OCI-LY7 (cell line): ENCODE data around the gene CASK. TPM values are rescaled to one million over a fixed set of nuclear protein-coding genes. Genes with fewer than 3 reads are reported as not detected.
A peak's percentile ranks its signal among the peaks of the same experiment; 100 is the strongest.

Experiments used
- BruUV-seq: library from RNA; stranded (reverse); fragments of 400-500 nt; replicated peaks from 2 replicates; lab custom pipeline; 2021; lab: Mats Ljungman, UMichigan
- CTCF ChIA-PET: fragments of 300-600 bp; sonication (Branson Sonifier 250); formaldehyde crosslinking; loops from one replicate; lab custom pipeline; 2022; ENCODE audit warnings: antibody characterized with exemption; ENCODE audit not compliant: unreplicated experiment; lab: Charles Lee
- POLR2A ChIA-PET: fragments of 300-600 bp; sonication (Branson Sonifier 250); formaldehyde crosslinking; loops from one replicate; lab custom pipeline; 2022; ENCODE audit warnings: antibody characterized with exemption; lab: Charles Lee
- DNase-seq: peaks from one replicate; pipeline ENCODE4 v3.0.0-alpha.2; 2015; ENCODE audit warnings: low spot score
- H2AFZ ChIP-seq: fragments of 200-600 bp; sonication (generic), shearing (Covaris generic); 2 replicates; pipeline ENCODE4 v1.6.1; 2014; ENCODE audit warnings: mild to moderate bottlenecking, antibody characterized with exemption, low read length, moderate library complexity
- H3K27ac ChIP-seq: fragments of 200-600 bp; sonication (generic); 2 replicates; pipeline ENCODE4 v1.5.1; 2014; ENCODE audit warnings: mixed run types, low read depth, mild to moderate bottlenecking, moderate library complexity, low read length, inconsistent platforms; ENCODE audit not compliant: poor library complexity, severe bottlenecking
- H3K36me3 ChIP-seq: fragments of 200-600 bp; sonication (generic); 2 replicates; pipeline ENCODE4 v1.6.1; 2014; ENCODE audit warnings: mild to moderate bottlenecking, antibody characterized with exemption, low read length, moderate library complexity, mixed read lengths; ENCODE audit not compliant: insufficient read depth
- H3K4me1 ChIP-seq: fragments of 200-600 bp; sonication (generic); 2 replicates; pipeline ENCODE4 v1.5.1; 2014; ENCODE audit warnings: mild to moderate bottlenecking, low read length; ENCODE audit not compliant: insufficient read depth, poor library complexity, severe bottlenecking
- H3K4me2 ChIP-seq: fragments of 200-600 bp; sonication (generic); 2 replicates; pipeline ENCODE4 v1.6.1; 2014; ENCODE audit warnings: mild to moderate bottlenecking, low read length
- H3K4me3 ChIP-seq: fragments of 200-600 bp; sonication (generic); 2 replicates; pipeline ENCODE4 v1.5.1; 2014; ENCODE audit warnings: mild to moderate bottlenecking, low read depth, low read length; ENCODE audit not compliant: poor library complexity, severe bottlenecking
- H3K79me2 ChIP-seq: fragments of 200-600 bp; sonication (generic); 2 replicates; pipeline ENCODE4 v1.6.1; 2016; ENCODE audit warnings: low read depth, mild to moderate bottlenecking, low read length, moderate library complexity, mixed read lengths; ENCODE audit not compliant: insufficient read depth
- H3K9me2 ChIP-seq: fragments of 200-600 bp; sonication (generic); 2 replicates; pipeline ENCODE4 v1.6.1; 2016; ENCODE audit warnings: mild to moderate bottlenecking, low read length, mixed read lengths; ENCODE audit not compliant: insufficient read depth
- H3K9me3 ChIP-seq: fragments of 200-600 bp; sonication (generic); 2 replicates; pipeline ENCODE4 v1.6.1; 2014; ENCODE audit warnings: mild to moderate bottlenecking, mixed run types, low read length, mixed read lengths
- H4K20me1 ChIP-seq: fragments of 200-600 bp; sonication (generic); 2 replicates; pipeline ENCODE4 v1.6.1; 2014; ENCODE audit warnings: mild to moderate bottlenecking, antibody characterized with exemption, low read length, moderate library complexity, mixed read lengths; ENCODE audit not compliant: insufficient read depth
- CTCF ChIP-seq: fragments of 200-600 bp; sonication (generic); conservative IDR thresholded peaks from 2 replicates; pipeline ENCODE4 v1.5.1; 2014; ENCODE audit warnings: mild to moderate bottlenecking, antibody characterized with exemption, low read length, moderate library complexity, mixed read lengths
- EZH2phosphoT487 ChIP-seq: fragments of 200-600 bp; sonication (generic); IDR thresholded peaks from 2 replicates; pipeline ENCODE4 v1.6.1; 2018; ENCODE audit warnings: low read depth, borderline replicate concordance, mild to moderate bottlenecking, mixed run types, antibody characterized with exemption, low read length, moderate library complexity, mixed read lengths
- intact Hi-C: fragments of 100-400 bp; cut with micrococcal nuclease; formaldehyde crosslinking; loops from one replicate; pipeline ENCODE4 v1.10.0; 2022; ENCODE audit not compliant: unreplicated experiment
- total RNA-seq, 2 experiments: library from RNA; depleted of rRNA in 1 of 2; stranded (reverse); fragments of >200 nt in 1 of 2; shearing (Covaris generic) in 1 of 2; gene quantifications; 2 replicates each; pipeline ENCODE4 v1.2.3, GENCODE V29; 2014 to 2022

Gene CASK
- total RNA-seq, 2 experiments from 2014 or later: 18.6 to 29.4 TPM

DNA sequence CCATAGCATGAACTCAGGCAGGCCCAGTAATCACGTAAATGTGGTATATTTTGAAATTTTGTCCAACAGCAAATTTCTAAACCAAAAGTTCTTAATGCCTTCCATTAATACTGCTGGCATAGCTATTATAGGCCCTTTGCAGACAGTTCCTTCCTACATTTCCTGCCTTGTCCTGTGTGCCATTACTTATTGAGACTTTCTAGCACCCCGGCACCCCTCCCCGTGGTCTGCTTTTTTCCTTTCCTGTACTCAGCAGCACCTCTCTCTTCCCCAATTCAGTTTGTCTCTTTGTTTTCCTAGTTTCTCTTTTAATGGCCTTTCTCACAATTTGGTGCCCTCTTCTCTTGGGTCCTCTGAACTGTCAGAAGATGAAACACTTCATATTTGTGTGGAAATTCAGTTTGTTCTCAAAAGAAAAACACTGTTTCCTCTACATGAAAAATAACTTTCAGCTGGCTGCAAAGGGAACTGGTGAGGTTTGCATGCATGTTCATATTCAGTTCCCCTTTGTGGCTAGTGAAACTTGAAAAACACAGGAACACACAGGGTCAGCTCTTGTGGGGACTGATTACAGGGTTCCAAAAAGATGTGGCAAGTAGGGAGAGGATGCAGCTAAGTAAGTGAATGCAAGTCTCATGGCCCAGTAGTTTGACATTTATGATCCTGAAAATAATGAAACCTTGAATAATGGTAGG, 217.5 kb downstream of the CASK start:
- no TSS peak for BruUV-seq
- TF ChIP-seq CTCF: no peak
- TF ChIP-seq EZH2phosphoT487: no peak
- Histone ChIP-seq H3K27ac (peak overlapping the region; percentile 86), H2AFZ (peak overlapping the region; percentile 0; the same call in 1 of the 2 replicates), H3K4me2 (peak overlapping the region; percentile 68), H3K4me3 (peak overlapping the region; percentile 38), H4K20me1 (no peaks in the 10 kb centered on the region), H3K36me3 (no peaks in the 10 kb centered on the region; the same call in 1 of the 2 replicates), H3K79me2 (peaks cover 8% of the 10 kb centered on the region; the same call in 1 of the 2 replicates), H3K9me3 (no peaks in the 10 kb centered on the region), H3K4me1 (peaks cover 50% of the 10 kb centered on the region), H3K9me2 (no peaks in the 10 kb centered on the region)
- intact Hi-C loops: loop anchor here (5.0 kb wide), 1 partner anchor 114 kb away; no protein-coding TSS in a partner anchor
- DNase-seq: peak; percentile 76
- ChIA-PET POLR2A (interaction anchor here (0.6 to 1.9 kb wide), 4 partner anchors 19 to 443 kb away, joined by 3 to 9 read pairs (median 5); partner anchors contain the start of gene GPR82), CTCF (no interaction called here)

- no peak for DNase-seq
- H3K27ac ChIP-seq: peak overlapping the region; percentile 86
- peak overlapping the region; percentile 6 for H3K4me3 ChIP-seq
- CTCF ChIA-PET: no interaction called here
- H3K79me2 ChIP-seq: peaks cover 8% of the 10 kb centered on the region; the same call in 1 of the 2 replicates
- intact Hi-C loops: loop anchor here (5.0 kb wide), 1 partner anchor 113 kb away; no protein-coding TSS in a partner anchor
- H2AFZ ChIP-seq: no peak overlapping the region
- no peaks in the 10 kb centered on the region; the same call in 1 of the 2 replicates for H3K36me3 ChIP-seq
- no peaks in the 10 kb centered on the region for H3K9me2 ChIP-seq
- BruUV-seq: no TSS peak
- TF ChIP-seq CTCF (no peak), EZH2phosphoT487 (no peak)
- POLR2A ChIA-PET: interaction anchor here (0.7 to 1.9 kb wide), 2 partner anchors 27 to 42 kb away, joined by 3 to 9 read pairs; no protein-coding TSS in a partner anchor
- H4K20me1 ChIP-seq: no peaks in the 10 kb centered on the region
- H3K4me2 ChIP-seq: peak overlapping the region; percentile 68
- H3K4me1 ChIP-seq: peaks cover 52% of the 10 kb centered on the region
- no peaks in the 10 kb centered on the region for H3K9me3 ChIP-seq
Observed at GRCh38 chrX:41705042-41705441, 218.3 kb downstream of the CASK start.
